Endothelial cell of umbilical vein (primary cell): ENCODE results near the gene EEA1.

Experiments used
- EZH2 ChIP-seq: IDR thresholded peaks from 2 replicates; pipeline ENCODE4 v1.6.1; 2012; ENCODE audit warnings: borderline replicate concordance, low read depth, mild to moderate bottlenecking, moderate library complexity, low read length, inconsistent platforms; ENCODE audit not compliant: severe bottlenecking
- FOS ChIP-seq: IDR thresholded peaks from 2 replicates; pipeline ENCODE4 v1.6.1; 2011; ENCODE audit warnings: mild to moderate bottlenecking, low read length, moderate library complexity, borderline replicate concordance; ENCODE audit not compliant: insufficient read depth
- MAX ChIP-seq: IDR thresholded peaks from 2 replicates; pipeline ENCODE4 v1.6.1; 2011; ENCODE audit not compliant: insufficient read depth, insufficient read length
- POLR2A ChIP-seq: IDR thresholded peaks from 2 replicates; pipeline ENCODE4 v1.6.1; 2012; ENCODE audit warnings: low read depth, mild to moderate bottlenecking, control low read depth, low read length
- POLR2AphosphoS5 ChIP-seq: IDR thresholded peaks from 2 replicates; pipeline ENCODE4 v1.6.1; 2012; ENCODE audit warnings: low read depth, mild to moderate bottlenecking, control low read depth, low read length, moderate library complexity; ENCODE audit not compliant: insufficient read depth
- TF ChIP-seq, protein P1 (sequence below), 2 donors: IDR thresholded peaks; 1 replicate in 1 of 2; 2 replicates in 1 of 2; pipeline ENCODE4 v1.5.1; 2011; ENCODE audit warnings: low read length in 2 of 2, mild to moderate bottlenecking in 2 of 2, moderate library complexity in 2 of 2, control low read depth in 1 of 2, inconsistent platforms in 1 of 2, low read depth in 1 of 2; ENCODE audit not compliant: insufficient read depth in 1 of 2; ENCODE audit errors: extremely low read depth in 1 of 2

- TF ChIP-seq, protein P1, sequence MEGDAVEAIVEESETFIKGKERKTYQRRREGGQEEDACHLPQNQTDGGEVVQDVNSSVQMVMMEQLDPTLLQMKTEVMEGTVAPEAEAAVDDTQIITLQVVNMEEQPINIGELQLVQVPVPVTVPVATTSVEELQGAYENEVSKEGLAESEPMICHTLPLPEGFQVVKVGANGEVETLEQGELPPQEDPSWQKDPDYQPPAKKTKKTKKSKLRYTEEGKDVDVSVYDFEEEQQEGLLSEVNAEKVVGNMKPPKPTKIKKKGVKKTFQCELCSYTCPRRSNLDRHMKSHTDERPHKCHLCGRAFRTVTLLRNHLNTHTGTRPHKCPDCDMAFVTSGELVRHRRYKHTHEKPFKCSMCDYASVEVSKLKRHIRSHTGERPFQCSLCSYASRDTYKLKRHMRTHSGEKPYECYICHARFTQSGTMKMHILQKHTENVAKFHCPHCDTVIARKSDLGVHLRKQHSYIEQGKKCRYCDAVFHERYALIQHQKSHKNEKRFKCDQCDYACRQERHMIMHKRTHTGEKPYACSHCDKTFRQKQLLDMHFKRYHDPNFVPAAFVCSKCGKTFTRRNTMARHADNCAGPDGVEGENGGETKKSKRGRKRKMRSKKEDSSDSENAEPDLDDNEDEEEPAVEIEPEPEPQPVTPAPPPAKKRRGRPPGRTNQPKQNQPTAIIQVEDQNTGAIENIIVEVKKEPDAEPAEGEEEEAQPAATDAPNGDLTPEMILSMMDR (IDR thresholded peaks at IDR 0.05; ENCODE audit: extremely low read depth in 1 of 2, insufficient read depth in 1 of 2, low read depth in 1 of 2, low read length in 2 of 2), result no peak
- TF ChIP-seq POLR2AphosphoS5 (no peak), POLR2A (no peak), EZH2 (no peak), MAX (no peak), FOS (no peak)
These were observed 8.9 kb upstream of the EEA1 start for GRCh38 chr12:92938018-92938417.
